ENCODE measurements around the gene RHCE. TPM values are rescaled to one million over a fixed set of nuclear protein-coding genes. Genes with fewer than 3 reads are reported as not detected.
"Not testable (repeated sequence)": the region's sequence is repeated elsewhere in the genome, so short reads cannot be mapped to it uniquely, and the experiment has no call there.

RHCE gene
- total and polyA plus RNA-seq, 2 of the 8 experiments (the other 6 are each of a cell fraction or from before 2014, with no cell fraction given): 0.23 to 0.50 TPM

- FAIRE-seq: peak; percentile 19
- H4K8ac ChIP-seq (ENCODE audit: extremely low read depth, insufficient read depth, low read length); POLR2A ChIA-PET (ENCODE audit: partially characterized antibody); H2BK20ac ChIP-seq (ENCODE audit: low read length); H2AK5ac ChIP-seq (ENCODE audit: low read depth, low read length); H4K91ac ChIP-seq (replicated peaks; ENCODE audit: insufficient read length, low read length); H3K79me1 ChIP-seq (ENCODE audit: low read depth, low read length); H2BK120ac ChIP-seq (replicated peaks; ENCODE audit: low read depth, low read length); H3K23me2 ChIP-seq (ENCODE audit: low read depth, low read length); H3K23ac ChIP-seq (ENCODE audit: insufficient read length); H3K14ac ChIP-seq (ENCODE audit: insufficient read length); H4K5ac ChIP-seq (ENCODE audit: insufficient read length, low read depth, low read length); H2BK5ac ChIP-seq (ENCODE audit: low read depth, low read length); H3K4me1 ChIP-seq (replicated peaks in 1 of 4; ENCODE audit: control insufficient read depth in 3 of 4, insufficient read depth in 4 of 4, low read length in 3 of 4); H3K36me3 ChIP-seq (ENCODE audit: control insufficient read depth in 2 of 4, insufficient read depth in 4 of 4, low read length in 3 of 4); H2BK12ac ChIP-seq (ENCODE audit: low read depth, low read length); H4K20me1 ChIP-seq (replicated peaks in 1 of 2; ENCODE audit: control insufficient read depth in 1 of 2, insufficient read depth in 2 of 2, low read length in 2 of 2); H3K27me3 ChIP-seq (replicated peaks in 1 of 4; ENCODE audit: control insufficient read depth in 3 of 4, extremely low read depth in 1 of 4, insufficient read depth in 3 of 4, low read length in 3 of 4); H3K56ac ChIP-seq (replicated peaks; ENCODE audit: insufficient read length, low read depth, low read length); DNase-seq (ENCODE audit: low read depth in 1 of 2, low spot score in 2 of 2); H2BK15ac ChIP-seq (ENCODE audit: low read length); H3K18ac ChIP-seq (ENCODE audit: extremely low read depth, low read length); H3K9me3 ChIP-seq (ENCODE audit: insufficient read depth in 2 of 2, low read depth in 1 of 2, low read length in 1 of 2); H2AFZ ChIP-seq (ENCODE audit: low read length); H3K4ac ChIP-seq (replicated peaks; ENCODE audit: insufficient read length, low read depth, low read length); H3K27ac ChIP-seq (ENCODE audit: low read depth, low read length): not testable (repeated sequence)
- peak overlapping the region in 3 of 4 experiments; percentile 34 to 60 (median 38); a peak in 5 of 7 replicates for H3K9ac ChIP-seq (replicated peaks in 1 of 4; ENCODE audit: extremely low read depth in 1 of 4, low read depth in 3 of 4, low read length in 3 of 4)
- WGBS, 2 experiments (ENCODE audit: extremely low coverage in 1 of 2, insufficient coverage in 1 of 2, insufficient read length in 1 of 2, insufficient replicate concordance in 2 of 2, low coverage in 1 of 2, low lambda C conversion rate in 2 of 2, missing lambda C conversion rate in 1 of 2): 2% methylated on average over 11 of the region's 29 CpGs; no CpG with 5 or more reads in 1 of the 2 experiments
- peaks cover 0 to 44% of the 10 kb centered on the region in 2 experiments; a peak in 2 of 4 replicates for H3K79me2 ChIP-seq (ENCODE audit: control insufficient read depth in 1 of 2, insufficient read depth in 2 of 2, low read length in 2 of 2)
- CTCF ChIA-PET (ENCODE audit: partially characterized antibody): interaction anchor here (0.7 kb wide), 1 partner anchor 125 kb away, joined by 3 read pairs; no protein-coding TSS in a partner anchor
- peak overlapping the region; percentile 71 to 74 for H3K4me2 ChIP-seq (ENCODE audit: insufficient read depth in 1 of 2, low read depth in 2 of 2, low read length in 2 of 2)
- peak overlapping the region; percentile 62 to 89 (median 74) for H3K4me3 ChIP-seq (ENCODE audit: extremely low read depth in 1 of 4, insufficient read depth in 2 of 4, low read depth in 3 of 4, low read length in 4 of 4)
Measured at GRCh38 chr1:25336922-25337354, 83.7 kb downstream of the RHCE start.

Measured in H1 (cell line).